HG03378 (cell line): Measurements from ENCODE around the gene HTT.

Experiments
- ATAC-seq: cut with Tn5 transposase; IDR thresholded peaks from one replicate; pipeline ENCODE4 v1.9.1; 2021; ENCODE audit warnings: mild to moderate bottlenecking, moderate library complexity; ENCODE audit not compliant: unreplicated experiment

Gene HTT

GRCh38 chr4:3285558-3286334 lies 211.3 kb downstream of the HTT start:
- peak; percentile 83 for ATAC-seq

- no peak for ATAC-seq
Measured at GRCh38 chr4:3286335-3287175, 212.1 kb downstream of the HTT start.

GRCh38 chr4:3287271-3287971 lies 212.9 kb downstream of the HTT start:
- ATAC-seq = no peak

GRCh38 chr4:3287972-3288570 lies 213.6 kb downstream of the HTT start:
- no peak for ATAC-seq

GRCh38 chr4:3288571-3289094 lies 214.2 kb downstream of the HTT start:
- ATAC-seq = no peak

- no peak for ATAC-seq
Measured at GRCh38 chr4:3290476-3290875, 216.0 kb downstream of the HTT start.

- no peak for ATAC-seq
Measured at GRCh38 chr4:3290889-3291321, 216.4 kb downstream of the HTT start.

- ATAC-seq = no peak
Measured at GRCh38 chr4:3291411-3291968, 217.0 kb downstream of the HTT start.

GRCh38 chr4:3291969-3292570 lies 217.6 kb downstream of the HTT start:
- no peak for ATAC-seq

GRCh38 chr4:3292571-3293400 lies 218.3 kb downstream of the HTT start, which contains the start of gene RGS12:
TSS of gene RGS12 (plus strand) at chr4:3293021. CDS start at chr4:3316171, 23,150 bp downstream.
- ATAC-seq = peak; percentile 36
